Stimulated activated CD8-positive, alpha-beta memory T cell treated with anti-CD3 and anti-CD28 coated beads, Interleukin-12 subunit alpha, Interleukin-12 subunit beta, amount 100 ng/mL, for 24 hours (primary cell): ENCODE measurements around the gene NEIL3.

Source experiments
- DNase-seq: peaks from one replicate; pipeline ENCODE4 v3.0.0-alpha.2; 2020; ENCODE audit errors: extremely low read depth

NEIL3 gene

GRCh38 chr4:177309522-177310371 lies at the start of gene NEIL3:
TSS of gene NEIL3 (plus strand) at chr4:177309874. CDS start at chr4:177309954, 80 bp downstream.
- DNase-seq = peak; percentile 90

GRCh38 chr4:177263818-177264217 lies 45.9 kb upstream of the NEIL3 start:
- no peak for DNase-seq

GRCh38 chr4:177264788-177265422 lies 44.8 kb upstream of the NEIL3 start:
- DNase-seq = no peak

GRCh38 chr4:177265729-177266128 lies 43.9 kb upstream of the NEIL3 start:
- no peak for DNase-seq

GRCh38 chr4:177266506-177266905 lies 43.2 kb upstream of the NEIL3 start:
- no peak for DNase-seq

- no peak for DNase-seq
Observed at GRCh38 chr4:177267911-177268310, 41.8 kb upstream of the NEIL3 start.

- DNase-seq = no peak
Observed at GRCh38 chr4:177271091-177271490, 38.6 kb upstream of the NEIL3 start.

GRCh38 chr4:177271915-177272766 lies 37.5 kb upstream of the NEIL3 start:
- no peak for DNase-seq

GRCh38 chr4:177275999-177276398 lies 33.7 kb upstream of the NEIL3 start:
- no peak for DNase-seq

GRCh38 chr4:177281351-177281909 lies 28.2 kb upstream of the NEIL3 start:
- DNase-seq = no peak

- DNase-seq = no peak
Observed at GRCh38 chr4:177282284-177282835, 27.3 kb upstream of the NEIL3 start.

GRCh38 chr4:177283167-177283566 lies 26.5 kb upstream of the NEIL3 start:
- DNase-seq = no peak

GRCh38 chr4:177285953-177286352 lies 23.7 kb upstream of the NEIL3 start:
- DNase-seq = no peak

- no peak for DNase-seq
Observed at GRCh38 chr4:177287255-177287654, 22.4 kb upstream of the NEIL3 start.

- DNase-seq = no peak
Observed at GRCh38 chr4:177288335-177288734, 21.3 kb upstream of the NEIL3 start.

- DNase-seq = no peak
Observed at GRCh38 chr4:177290780-177291179, 18.9 kb upstream of the NEIL3 start.

- DNase-seq = no peak
Observed at GRCh38 chr4:177292171-177292570, 17.5 kb upstream of the NEIL3 start.

GRCh38 chr4:177293208-177294033 lies 16.3 kb upstream of the NEIL3 start:
- no peak for DNase-seq

- no peak for DNase-seq
Observed at GRCh38 chr4:177297785-177298391, 11.8 kb upstream of the NEIL3 start.

- DNase-seq = no peak
Observed at GRCh38 chr4:177301126-177301639, 8.5 kb upstream of the NEIL3 start.
